GM23338 (cell line): ENCODE data around the gene SERAC1.

Source experiments
- POLR2AphosphoS5 ChIP-seq: IDR thresholded peaks from 2 replicates; pipeline ENCODE4 v1.6.1; 2016; ENCODE audit warnings: antibody characterized with exemption, low read depth
- TF ChIP-seq, protein P1 (sequence below), 2 experiments: fragments of 200-600 bp in 1 of 2; sonication (generic) in 1 of 2; conservative IDR thresholded peaks; 2 replicates each; pipeline versions ENCODE4 v1.5.1 to v1.6.1; 2016 to 2017; ENCODE audit warnings: antibody characterized with exemption in 2 of 2, low read depth in 2 of 2, mild to moderate bottlenecking in 2 of 2, moderate library complexity in 1 of 2

DNA sequence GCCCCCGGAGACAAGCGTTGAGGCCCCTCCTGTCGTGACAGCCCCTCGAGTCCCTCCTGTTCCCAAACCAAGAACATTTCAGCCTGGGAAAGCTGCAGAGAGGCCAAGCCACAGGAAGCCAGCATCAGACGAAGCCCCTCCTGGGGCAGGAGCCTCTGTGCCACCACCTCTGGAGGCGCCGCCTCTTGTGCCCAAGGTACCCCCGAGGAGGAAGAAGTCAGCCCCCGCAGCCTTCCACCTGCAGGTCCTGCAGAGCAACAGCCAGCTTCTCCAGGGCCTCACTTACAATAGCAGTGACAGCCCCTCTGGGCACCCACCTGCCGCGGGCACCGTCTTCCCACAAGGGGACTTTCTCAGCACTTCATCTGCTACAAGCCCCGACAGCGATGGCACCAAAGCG is 72.4 kb downstream of the SERAC1 start:
- TF ChIP-seq, protein P1, sequence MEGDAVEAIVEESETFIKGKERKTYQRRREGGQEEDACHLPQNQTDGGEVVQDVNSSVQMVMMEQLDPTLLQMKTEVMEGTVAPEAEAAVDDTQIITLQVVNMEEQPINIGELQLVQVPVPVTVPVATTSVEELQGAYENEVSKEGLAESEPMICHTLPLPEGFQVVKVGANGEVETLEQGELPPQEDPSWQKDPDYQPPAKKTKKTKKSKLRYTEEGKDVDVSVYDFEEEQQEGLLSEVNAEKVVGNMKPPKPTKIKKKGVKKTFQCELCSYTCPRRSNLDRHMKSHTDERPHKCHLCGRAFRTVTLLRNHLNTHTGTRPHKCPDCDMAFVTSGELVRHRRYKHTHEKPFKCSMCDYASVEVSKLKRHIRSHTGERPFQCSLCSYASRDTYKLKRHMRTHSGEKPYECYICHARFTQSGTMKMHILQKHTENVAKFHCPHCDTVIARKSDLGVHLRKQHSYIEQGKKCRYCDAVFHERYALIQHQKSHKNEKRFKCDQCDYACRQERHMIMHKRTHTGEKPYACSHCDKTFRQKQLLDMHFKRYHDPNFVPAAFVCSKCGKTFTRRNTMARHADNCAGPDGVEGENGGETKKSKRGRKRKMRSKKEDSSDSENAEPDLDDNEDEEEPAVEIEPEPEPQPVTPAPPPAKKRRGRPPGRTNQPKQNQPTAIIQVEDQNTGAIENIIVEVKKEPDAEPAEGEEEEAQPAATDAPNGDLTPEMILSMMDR (conservative IDR thresholded peaks at IDR 0.05; ENCODE audit: low read depth in 2 of 2): no peak
- no peak for TF ChIP-seq POLR2AphosphoS5
